Activated CD4-positive, alpha-beta T cell treated with anti-CD3 and anti-CD28 coated beads for 4 hours (primary cell): ENCODE results near the gene PAM.

Source experiments
- DNase-seq, 2 donors: peaks; one replicate each; pipeline ENCODE4 v3.0.0-alpha.2; 2020

The PAM gene

DNA sequence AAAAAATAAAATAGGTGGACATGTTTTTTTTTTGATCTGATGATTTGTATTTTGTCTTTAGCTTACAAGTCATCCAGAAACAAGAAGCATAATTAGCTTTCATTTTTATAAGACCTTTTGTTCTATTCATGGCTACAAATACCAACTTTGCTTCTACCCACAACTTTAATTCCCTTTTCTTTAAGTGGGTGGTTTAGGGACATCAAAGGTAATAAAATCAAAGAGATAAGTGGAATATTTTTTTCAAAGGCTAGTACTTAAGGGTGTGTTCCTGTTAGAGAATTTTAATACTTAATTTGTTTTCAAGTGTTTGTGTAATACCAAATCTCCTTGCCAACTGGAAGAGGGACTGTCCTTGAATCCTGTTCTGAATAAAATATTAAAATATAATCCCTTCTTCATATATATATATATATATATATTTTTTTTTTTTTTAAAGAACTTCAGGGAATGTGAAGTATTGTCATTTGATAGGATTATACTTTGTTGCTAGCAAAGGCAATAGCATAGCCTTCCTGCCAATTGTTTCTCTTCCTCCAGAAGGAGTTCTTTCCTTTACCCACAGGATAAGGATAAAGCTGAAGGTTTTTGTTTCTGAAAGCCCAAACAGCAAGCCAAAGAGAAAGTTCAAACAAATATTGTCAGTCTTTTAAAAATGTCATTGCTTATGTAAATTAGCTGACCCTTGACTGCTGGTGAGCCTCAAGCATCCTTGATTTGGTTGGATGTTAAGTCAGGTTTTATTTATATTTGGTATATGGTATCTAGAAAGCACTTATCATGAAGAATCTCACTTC, 108.9 kb downstream of the PAM start:
- no peak for DNase-seq

DNA sequence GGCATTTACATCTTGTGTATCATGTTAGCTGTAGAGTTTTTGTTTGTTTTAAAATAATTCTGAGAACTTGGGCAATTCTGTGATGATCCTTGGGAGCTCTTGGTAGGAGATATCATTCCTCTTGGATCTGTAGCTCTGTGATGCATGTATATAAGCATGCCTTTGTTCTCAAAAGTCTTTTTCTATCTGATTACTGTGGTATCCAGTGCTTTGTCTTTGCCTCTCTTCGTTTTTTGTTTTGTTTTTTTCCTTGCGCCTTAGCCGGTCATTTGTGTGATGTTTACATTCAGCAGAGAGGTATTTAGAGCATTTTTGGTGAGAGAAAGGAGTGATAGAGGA, 110.0 kb downstream of the PAM start:
- no peak for DNase-seq

DNA sequence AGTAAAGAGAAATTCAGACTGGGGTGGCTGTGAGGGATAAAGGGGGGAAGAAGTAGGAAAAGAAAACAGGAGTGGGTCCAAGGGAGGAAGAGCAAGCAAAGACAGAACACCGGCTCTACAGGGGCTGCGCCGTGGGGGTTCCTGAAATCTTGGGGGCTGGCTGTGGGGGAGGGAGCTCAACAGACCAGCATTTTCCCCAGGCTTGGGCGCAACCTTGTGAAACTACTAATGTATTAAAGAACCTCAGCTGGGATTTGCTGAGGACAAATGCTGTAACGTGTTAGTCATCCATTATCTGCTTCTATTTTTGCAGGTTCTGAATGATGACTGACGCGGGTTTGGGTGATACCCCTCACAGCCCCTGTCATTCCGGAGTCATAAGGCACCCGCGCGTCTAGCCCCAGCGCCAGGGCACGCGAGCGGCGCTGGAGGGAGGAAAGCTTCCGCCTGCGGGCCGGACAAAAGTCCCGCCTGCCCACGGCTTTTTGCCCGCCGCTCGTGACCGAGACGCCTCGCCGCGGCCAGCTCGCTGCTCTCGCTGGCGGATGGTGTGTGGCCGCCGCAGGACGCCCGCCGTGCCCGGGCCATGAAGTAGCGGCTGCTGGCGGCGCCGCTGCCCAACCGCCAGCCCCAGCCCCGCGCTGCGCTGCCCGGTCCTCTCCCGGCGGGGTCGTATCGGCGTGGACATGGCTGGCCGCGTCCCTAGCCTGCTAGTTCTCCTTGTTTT, 110.6 kb downstream of the PAM start:
- peak; percentile 6 to 15 for DNase-seq

DNA sequence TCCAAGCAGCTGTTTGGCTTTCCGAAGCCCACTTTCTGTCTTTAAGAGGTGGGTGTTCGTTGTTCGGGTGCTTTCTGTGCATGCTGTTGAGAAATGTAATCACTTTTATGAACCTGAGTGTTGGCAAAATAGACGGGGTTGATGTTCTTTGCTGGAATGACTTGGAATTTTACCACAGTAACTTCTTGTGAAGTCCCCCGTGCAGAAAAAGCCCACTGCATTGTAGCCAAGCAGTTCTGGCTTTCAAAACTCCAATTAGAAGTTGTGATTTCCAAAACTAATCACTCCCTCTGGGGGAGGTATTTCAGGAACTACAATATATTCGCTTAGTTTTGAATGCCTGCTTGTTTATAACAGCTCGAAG, 111.1 kb downstream of the PAM start:
- DNase-seq: no peak

DNA sequence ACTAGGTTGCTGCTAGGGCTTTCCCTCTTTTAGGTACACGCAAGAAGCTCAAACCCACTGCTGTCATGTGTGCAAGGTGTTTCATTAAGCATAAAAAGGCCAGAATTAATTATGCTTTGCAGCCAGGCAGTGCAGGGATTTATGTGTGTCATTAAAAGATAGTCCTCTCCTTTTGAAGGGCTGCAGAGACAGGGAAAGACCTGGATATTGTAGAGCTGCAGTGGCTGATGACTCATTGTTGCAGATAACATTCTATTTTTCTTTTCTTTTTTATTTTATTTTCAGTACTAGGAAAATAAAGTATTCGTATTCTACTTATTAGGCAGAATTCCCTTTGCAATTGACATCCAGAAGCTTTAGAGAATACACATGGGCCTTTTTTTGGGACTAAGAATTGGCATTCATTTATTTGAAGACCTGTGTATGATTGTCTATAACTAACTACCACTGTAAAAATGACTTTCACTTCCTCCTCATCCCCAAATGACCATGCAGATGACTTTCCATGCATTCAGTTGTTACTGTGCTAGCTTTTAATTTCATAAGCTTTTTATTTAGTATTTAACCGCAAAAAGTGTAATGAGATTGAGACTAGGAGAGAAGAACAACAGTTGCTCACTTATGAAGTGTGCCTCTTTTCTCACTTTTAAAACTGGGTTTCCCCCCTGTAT, 113.0 kb downstream of the PAM start:
- no peak for DNase-seq

DNA sequence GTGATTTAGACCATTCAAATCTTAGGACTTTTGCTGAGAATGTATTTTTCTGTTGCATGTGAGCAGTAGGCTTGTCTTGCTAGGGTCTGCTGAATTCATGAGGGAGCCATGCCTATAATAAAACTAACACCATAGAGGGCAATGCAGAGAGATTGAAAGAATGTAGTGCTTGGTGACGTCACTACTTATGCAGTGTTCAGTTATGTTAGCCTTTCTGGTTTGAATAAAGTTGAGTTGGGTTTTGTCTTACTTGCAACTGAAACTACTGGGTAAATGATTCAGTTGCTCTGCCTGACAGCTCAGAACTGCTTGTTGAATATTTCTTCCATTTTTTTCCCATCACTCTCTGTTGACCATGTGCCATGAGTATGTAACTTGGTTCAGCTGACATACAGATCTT, 114.1 kb downstream of the PAM start:
- DNase-seq: no peak

DNA sequence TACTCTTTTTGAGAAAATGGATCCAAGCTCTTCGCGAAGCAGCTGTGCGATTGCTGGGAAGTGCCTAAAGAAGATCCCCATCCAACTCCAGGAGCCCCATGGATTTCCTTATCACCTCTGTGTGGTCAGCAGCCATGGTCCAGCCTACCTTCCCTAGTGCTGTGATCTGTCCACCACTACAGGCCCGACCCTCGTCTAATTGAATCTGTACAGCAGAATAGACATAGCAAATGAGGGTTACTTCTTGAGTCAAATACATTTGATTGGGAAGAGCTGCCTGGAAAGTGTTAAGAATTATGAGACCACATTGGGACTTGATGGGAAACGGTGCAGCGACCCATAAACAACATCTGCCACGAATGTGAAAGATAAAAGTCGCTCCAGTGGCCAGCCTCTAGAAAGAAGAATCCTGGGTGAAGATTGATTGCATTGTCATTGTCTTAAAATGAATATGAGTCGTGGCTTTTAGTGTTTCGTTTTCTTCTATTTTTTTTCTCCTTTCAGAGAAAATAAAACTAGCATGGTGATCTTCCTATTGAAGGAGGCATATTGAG, 118.4 kb downstream of the PAM start:
- no peak for DNase-seq

DNA sequence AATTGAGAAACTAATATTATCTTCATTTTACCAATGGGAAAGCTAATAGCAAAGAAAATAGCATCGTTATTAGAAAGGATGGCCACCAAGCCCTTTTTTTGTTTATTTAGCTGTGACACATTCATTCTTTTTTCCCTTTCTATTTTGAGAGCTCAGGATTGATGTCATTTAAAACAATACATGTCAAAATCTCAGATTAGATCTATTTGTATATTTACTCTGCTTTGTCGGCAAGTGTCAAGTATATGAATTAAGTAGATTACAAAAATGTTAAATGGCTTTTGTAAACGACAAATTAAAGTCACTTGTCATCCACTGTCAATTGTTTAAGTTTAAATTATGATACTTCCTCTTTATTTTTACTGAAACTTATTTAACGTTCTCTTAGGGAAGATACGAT, 118.9 kb downstream of the PAM start:
- DNase-seq: no peak

DNA sequence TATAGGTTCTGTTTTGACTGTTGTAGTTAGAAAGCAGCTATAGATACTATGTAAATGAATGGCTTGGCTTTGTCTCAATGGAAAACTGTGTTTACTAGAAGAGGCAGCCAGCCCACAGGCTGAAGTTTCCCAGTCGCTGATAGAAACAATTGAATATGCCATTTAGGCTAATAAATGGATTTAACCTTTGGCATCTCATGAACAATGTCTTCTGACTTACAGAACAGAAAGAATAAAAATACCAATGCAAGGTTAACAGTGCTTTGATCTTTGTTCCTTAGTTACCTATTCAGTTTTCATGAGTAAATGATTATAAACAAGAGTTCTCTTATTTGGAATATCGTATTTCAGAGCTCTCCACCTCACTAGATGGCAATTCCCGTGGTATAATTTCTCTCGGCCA, 120.6 kb downstream of the PAM start:
- DNase-seq: no peak

DNA sequence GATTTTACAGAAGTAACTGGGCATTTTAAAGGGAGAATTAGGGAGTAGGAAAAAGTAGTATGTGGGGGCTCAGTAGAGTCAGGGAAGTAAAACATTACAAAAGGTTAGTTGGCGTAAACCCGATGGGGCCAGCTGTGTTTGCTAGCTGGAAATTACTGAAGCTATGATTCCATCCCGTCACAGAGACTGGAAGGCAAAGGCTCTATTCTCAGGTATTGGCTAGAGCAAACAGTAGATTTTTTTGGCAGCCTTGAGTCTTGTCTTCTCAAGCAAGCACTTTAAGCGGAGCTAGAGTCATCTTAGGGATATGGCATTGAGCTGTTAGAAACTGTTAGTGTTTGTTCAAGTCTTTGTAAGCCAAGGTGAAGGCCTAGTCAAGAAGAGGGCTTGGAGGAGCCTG, 121.5 kb downstream of the PAM start:
- no peak for DNase-seq

DNA sequence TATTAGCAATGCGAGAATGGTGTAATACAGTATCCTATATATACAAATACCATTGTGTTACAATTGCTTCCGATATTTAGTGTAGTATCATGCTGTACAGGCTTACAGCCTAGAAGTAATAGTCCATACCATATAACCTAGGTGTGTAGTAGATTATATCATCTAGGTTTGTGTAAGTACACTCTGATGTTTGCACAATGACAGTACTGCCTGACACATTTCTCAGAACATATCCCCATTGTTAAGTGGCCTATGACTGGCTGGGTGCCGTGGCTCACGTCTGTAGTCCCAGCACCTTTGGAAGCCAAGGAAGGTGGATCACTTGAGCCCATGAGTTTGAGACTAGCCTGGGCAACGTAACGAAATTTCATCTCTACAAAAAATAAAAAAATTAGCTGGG, 124.6 kb downstream of the PAM start:
- no peak for DNase-seq

DNA sequence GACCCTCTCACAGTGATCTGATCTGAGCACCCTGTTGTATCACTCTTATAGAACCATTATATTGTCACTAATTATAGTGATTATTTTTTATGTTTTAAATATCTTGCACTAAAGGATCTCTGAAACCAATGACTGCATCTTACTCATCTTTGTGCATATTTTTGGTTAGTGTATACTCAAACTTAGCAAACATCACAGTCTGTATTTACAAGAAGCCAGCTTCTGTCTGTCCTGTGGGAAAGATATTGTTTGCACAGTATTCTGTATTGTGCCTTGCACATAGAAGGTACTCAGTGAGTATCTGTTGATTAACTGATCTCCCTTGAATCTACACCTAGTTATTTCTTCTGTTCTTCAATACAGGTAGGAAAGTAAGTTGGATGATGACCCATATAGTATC, 131.5 kb downstream of the PAM start:
- no peak for DNase-seq

DNA sequence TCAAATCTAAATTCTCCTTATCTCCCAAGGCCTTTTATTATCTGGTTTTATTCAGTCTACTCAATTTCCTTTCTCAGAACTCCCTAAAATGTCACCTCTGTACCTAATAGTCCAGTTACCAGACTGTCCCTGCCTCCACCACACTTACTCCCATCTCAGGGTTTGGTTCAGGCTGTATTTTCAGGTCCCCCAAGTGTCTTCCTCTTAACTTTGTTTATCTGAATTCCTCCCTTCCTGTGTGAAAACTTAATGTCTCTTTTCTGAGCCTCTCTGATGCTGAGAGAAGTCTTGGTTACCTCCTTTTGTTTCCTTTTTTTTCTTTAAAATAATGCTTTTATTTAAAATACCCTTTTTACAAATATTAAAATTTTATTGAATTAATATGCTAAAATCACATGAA, 133.4 kb downstream of the PAM start:
- no peak for DNase-seq

DNA sequence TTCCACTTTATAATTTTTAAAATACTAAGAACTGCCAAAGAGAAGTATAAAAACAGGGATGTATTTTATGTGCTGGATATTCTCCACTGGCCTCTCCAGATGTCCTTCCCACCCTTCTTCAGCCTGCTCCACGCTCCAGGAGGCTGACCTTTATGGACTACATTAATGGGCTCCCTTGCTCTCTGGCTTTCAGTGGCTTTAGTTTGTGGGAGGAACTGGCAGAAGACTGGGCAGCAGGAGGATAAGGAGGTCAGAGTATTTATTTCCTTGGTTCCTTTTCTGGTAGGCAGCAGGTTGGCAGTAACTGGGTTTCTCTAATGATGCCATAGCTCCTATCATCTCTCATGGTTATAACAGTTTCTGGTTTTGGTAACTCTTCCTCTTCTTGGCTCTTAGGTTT, 133.9 kb downstream of the PAM start:
- DNase-seq: no peak

DNA sequence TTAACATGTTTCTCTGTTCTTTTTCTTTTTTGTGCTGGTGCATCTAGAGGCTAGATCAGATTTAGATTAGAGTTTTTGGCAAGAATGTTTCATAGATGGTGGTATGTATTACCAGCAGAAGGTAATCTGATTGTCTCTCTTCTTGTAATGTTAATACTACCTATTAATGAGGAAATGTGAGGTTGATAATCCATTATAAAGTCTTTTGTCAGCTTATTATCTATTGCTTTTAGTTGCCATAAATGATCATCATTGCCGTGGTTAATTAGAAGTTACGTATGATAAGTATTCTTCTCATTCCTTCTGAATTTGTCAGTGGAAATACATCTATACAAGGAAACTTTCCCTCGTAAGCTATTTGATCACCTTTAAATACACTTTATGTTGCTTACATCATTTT, 135.0 kb downstream of the PAM start:
- no peak for DNase-seq

DNA sequence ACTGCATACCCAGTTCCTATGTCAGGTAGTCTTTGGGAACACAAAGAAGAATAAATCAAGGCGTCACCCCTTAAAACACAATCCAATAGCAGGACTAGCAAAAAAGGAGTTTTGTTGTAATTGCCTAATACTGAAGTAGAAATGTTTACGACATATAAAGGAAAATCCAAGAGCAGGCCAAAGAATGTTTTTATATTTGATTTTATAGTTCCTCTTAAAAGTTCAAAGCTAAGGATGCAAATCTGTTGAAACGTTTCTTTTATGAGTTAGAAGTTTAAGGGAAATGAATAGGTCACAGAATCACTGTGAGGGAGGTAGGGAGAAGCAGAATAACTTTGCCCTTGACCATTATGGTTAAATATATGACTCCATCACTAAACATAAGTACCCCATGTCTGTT, 136.1 kb downstream of the PAM start:
- DNase-seq: no peak

DNA sequence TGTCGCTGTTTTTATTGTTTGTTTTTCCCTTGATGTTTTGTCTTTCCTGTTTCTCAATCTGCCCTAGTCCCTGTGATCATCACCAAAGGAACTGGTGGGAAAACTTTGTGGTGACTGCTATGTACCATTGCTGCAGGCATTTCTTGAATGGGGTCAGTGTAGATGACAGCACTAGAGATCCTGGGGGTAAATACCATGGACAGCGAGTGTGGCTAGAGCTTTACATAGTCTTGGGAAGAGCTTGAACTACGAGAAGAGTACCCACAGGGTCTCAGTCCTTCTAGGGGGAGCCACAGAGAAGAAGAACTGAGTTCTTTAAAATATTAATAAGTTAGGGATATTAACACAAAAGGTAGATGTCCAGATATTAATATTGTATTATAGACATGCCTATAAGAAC, 138.8 kb downstream of the PAM start:
- no peak for DNase-seq

DNA sequence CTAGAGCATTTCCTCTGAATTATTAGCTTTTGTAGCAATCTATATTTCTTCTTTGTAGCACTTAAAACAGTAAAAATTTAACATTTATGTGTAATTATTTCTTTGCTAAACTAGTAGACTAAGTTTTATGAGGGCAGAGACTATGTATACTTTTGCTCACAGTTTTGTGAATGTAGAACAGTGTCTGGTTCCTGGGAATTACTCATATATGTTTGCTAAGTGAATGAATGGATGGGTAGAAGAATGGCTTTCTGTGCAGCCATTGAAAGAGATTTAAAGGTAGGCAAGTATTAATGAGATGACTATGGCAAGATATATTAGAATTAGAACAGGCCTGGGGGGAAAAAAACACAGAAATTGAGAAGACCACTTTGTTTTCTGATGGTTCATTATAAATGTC, 140.1 kb downstream of the PAM start:
- DNase-seq: no peak

DNA sequence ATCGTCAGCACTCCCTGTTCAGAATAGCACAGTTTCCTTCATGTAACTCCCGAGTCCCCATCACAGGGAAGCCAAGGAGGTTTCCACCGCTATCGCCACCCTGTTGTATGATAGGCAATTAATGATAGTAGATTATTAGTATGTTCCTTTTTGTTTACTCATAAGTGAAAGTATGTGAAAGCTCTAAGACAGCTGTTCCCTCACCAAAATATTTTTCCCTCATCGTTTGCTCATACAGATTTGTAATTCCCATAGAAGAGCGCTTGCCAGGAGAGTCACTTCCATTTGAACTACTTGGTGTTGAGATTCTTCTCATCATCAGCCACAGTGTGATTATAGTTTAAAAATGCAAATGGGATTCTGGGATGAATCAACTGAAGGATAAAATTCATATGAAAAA, 140.9 kb downstream of the PAM start:
- DNase-seq: no peak

DNA sequence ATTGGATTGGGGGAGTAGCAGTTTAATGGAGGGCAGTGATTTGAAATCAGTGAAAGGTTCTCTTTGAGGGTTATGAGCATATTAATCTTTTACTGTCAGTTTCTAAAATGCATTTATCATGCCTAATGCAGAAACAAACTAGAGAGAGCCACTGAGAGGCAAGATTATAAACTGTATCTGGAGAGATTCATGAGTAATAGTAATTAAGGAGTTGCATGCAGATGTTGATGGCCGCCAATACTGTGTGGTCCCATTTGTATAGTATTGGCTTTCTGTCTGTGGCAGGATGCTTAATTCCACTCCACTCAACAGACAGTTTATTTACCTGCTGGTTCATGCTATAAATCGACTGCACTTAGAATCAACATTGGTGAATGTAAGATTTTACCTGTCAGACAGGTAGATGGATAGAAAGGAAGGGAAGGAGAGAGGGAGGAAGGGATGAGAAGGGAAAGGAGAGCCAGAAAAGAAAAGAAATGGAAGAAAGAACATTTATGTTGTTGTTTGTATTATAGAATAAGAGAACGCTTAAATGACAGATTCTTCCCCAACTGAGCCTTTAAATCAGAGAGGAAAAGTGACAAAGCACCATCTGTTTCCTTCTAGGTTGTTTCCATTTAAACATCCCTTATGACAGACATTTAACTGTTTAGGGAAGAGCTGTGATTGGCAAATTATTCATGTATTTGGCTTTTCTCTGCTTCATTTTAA, 146.5 kb downstream of the PAM start:
- no peak for DNase-seq

DNA sequence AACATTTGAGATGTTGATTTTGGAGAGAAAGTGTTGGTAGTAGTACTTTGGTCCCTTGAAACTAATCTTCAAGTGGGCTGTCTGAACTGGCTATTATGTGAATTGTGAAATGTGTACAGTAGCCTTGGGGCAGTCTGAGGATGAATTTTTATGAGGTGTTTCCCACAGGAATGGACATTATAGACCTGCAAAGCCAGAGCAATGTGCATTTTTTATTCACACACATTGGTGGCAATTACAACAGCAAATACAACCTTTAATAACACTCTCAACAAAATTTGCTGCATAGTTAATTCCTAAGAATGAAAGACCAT, 147.0 kb downstream of the PAM start:
- DNase-seq: no peak

DNA sequence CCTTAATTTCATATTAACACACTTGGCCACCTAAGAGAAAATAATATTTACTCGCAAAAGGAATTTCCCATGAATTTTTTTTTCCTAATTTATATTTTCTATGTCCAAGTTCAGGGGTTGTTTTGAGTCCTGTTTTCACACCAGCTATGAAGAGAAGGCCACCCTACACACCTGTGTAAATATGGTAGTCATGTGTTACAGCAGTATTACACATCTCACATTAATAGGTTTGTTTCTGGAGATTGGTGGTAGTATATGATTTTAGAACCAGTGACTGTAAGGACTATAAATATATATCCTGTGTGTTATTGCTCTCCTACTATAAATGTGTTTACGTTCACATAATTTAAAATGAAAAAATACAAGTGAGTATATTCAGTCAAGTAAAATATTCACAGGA, 147.5 kb downstream of the PAM start:
- no peak for DNase-seq

DNA sequence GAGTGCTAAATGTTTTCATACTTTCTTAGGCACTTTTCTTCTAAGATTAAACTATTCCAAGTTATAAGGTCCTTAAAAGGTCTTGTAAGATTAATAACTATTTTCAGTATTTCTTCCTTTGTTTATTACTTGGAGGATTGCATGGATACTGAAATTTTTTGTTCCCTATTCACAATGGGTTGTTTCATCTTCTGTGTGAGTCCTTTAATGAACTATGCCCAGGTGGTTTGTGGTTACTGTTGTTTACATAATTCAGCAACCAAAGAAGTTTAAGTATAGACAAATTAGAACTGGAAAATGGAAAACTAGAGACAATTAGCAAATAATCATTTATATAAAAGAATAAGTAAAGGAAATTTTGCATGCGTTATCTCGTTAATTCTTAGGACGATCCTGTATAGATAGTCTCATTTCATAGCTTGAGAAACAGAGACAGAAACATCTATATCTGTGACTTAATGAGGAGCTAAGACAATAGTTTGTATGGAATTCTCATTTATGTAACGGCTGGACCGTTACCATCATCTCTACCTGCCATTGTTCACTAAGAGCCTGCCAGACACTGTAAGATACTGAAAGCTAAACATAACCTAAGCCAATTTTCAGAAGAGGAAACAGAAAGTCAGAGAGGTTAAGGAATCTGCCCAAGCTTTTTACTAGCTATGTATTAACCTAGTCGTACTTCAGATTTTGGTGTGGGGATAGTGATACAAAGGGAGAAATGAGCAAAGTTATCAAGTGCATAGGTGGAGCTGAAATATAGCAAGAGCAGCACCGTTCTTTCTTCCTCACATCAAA, 148.2 kb downstream of the PAM start:
- DNase-seq: no peak
